DMS114 treated with DMSO at 0.1 percent for 48 hours (cell line): ENCODE results near the gene FAM9B.

ENCODE experiments used
- DNase-seq: peaks from one replicate; lab custom pipeline; 2025; ENCODE audit not compliant: unreplicated experiment; lab: John Stamatoyannopoulos, UW

Gene FAM9B

GRCh38 chrX:8981723-8982122, 52.2 kb downstream of the FAM9B start:
- no peak for DNase-seq

GRCh38 chrX:8980756-8981155, 53.2 kb downstream of the FAM9B start:
- no peak for DNase-seq
